ENCODE results near the gene LGR4. TPM values are rescaled to one million over a fixed set of nuclear protein-coding genes. Genes with fewer than 3 reads are reported as not detected.

LGR4 gene
- total and polyA plus RNA-seq, 2 of the 13 experiments (the other 11 are each of a cell fraction or from before 2014, with no cell fraction given) = 42.1 to 68.7 TPM

GRCh38 chr11:27372164-27372563 lies 100.4 kb downstream of the LGR4 start (continued):
- TF ChIP-seq TRIM24 (CRISPR knock-in tag; IDR thresholded peaks at IDR 0.05) = no peak
- TF ChIP-seq ATF3 (CRISPR knock-in tag; IDR thresholded peaks at IDR 0.05) = no peak

GRCh38 chr11:27371489-27371888 lies 101.1 kb downstream of the LGR4 start:
- no peak for DNase-seq (ENCODE audit: low spot score)
- H3K4me3 ChIP-seq (replicated peaks in 1 of 3; ENCODE audit: insufficient read depth in 1 of 3, low read depth in 2 of 3, low read length in 3 of 3) = no peak overlapping the region
- no peak overlapping the region for H3K9ac ChIP-seq (ENCODE audit: insufficient read depth, low read depth, low read length)
- H3K27ac ChIP-seq (ENCODE audit: extremely low read length, insufficient read depth, low read length) = no peak overlapping the region
- H3K27me3 ChIP-seq (ENCODE audit: control insufficient read depth in 1 of 2, insufficient read depth in 2 of 2, low read length in 2 of 2) = no peaks in the 10 kb centered on the region
- peaks cover 18 to 49% of the 10 kb centered on the region in 2 experiments for H3K36me3 ChIP-seq (replicated peaks in 1 of 2; ENCODE audit: control insufficient read depth in 1 of 2, insufficient read depth in 2 of 2, low read length in 2 of 2)
- in situ Hi-C loops (cut with HindIII; ENCODE audit: extremely low pct_ligation_motif_present, low pct_unique_long_range_greater_than_20kb) = loop anchor here (5.0 kb wide), 1 partner anchor 101 kb away; the partner anchor contains the start of gene LGR4
- intact Hi-C loops (cut with micrococcal nuclease; ENCODE audit: unreplicated experiment) = no loop called here
- TF ChIP-seq IKZF5 (CRISPR knock-in tag; IDR thresholded peaks at IDR 0.05) (no peak), RORA (CRISPR knock-in tag; IDR thresholded peaks at IDR 0.05) (no peak), CREB3 (CRISPR knock-in tag; IDR thresholded peaks at IDR 0.05) (no peak), MAFK (conservative IDR thresholded peaks at IDR 0.05 in 1 of 2, IDR thresholded peaks at IDR 0.05 in 1 of 2; ENCODE audit: low read length in 2 of 2) (peak; percentile 67 to 86; a peak in 3 of 4 replicates), MAFF (IDR thresholded peaks at IDR 0.05; ENCODE audit: low read depth, low read length) (peak; percentile 76), KLF12 (CRISPR knock-in tag; IDR thresholded peaks at IDR 0.05; ENCODE audit: borderline replicate concordance) (no peak), SP4 (CRISPR knock-in tag; IDR thresholded peaks at IDR 0.05) (no peak)
- CTCF ChIA-PET (ENCODE audit: low intra/inter-chr PET ratio, low total read pairs) = no interaction called here
- POLR2A ChIA-PET = interaction anchor here (1.3 to 1.7 kb wide), 3 partner anchors 25 to 101 kb away, joined by 3 to 5 read pairs (median 4); no protein-coding TSS in a partner anchor
- H3K4me1 ChIP-seq (ENCODE audit: insufficient read depth, low read length) = peaks cover 38% of the 10 kb centered on the region
- no peaks in the 10 kb centered on the region for H3K9me3 ChIP-seq (ENCODE audit: low read length)
- peaks cover 2% of the 10 kb centered on the region for H3K79me2 ChIP-seq (ENCODE audit: insufficient read depth, low read length)
- H2AFZ ChIP-seq (ENCODE audit: low read length) = no peak overlapping the region
- no peak overlapping the region for H3K4me2 ChIP-seq (ENCODE audit: low read depth, low read length)
- no peak for ATAC-seq
- FAIRE-seq = no peak
- no peaks in the 10 kb centered on the region for H4K20me1 ChIP-seq (ENCODE audit: insufficient read depth, low read length)
- BruUV-seq (replicated peaks) = no TSS peak

Measured in HepG2 (cell line).